NCI-H82 treated with DMSO at 0.1 percent for 48 hours (cell line): Measurements from ENCODE around the gene TOGARAM2.
"Not testable (repeated sequence)": the region's sequence is repeated elsewhere in the genome, so short reads cannot be mapped to it uniquely, and the experiment has no call there.

Experiments
- DNase-seq: peaks from one replicate; lab custom pipeline; 2025; ENCODE audit not compliant: unreplicated experiment; lab: John Stamatoyannopoulos, UW

TOGARAM2 gene

DNA sequence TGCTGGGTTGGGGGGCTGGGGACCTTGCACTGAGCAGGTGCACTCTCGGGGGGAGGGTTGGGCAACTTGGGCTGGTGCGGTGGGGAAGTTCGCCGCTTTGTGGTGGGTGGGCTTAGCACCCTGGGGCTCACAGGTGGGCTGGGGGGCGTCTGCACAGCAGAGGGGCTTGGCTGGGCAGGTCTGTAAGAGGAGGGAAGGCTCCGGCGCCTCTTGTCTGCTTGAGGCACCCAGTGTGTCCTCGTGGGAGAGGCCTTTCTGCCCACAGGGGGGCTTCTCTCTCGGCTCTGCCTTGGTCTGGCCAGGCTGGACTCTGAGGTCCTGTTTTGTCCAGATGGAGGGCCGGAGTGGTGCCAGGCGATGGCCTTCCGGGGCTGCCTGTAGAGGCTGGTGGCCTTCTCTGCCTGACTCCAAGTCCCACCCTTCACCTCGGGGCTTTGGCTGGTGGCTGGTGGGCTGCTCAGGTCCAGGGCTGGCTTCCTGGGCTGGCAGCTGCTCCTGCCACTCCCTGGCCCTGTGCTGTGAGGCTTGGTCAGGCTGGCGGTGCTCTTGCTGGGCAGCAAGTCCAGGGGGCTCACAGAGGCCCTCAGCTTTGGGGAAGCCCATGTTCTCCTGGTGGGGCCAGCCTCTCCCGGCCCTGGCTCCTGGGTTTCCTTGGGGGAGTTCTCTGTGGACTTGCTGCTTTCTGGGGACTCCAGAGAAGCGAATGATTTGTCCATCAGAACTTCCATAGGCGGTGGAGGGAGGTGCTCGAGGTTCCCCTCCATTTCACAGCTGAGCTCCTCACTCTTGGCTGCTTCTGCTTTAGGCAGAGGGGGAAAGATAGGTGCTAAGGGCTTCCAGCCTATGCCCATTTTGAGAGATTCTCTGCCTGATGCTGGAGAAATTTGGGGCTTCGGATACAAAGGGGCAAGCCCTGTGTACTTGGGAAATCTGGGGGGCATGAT is 90.2 kb downstream of the TOGARAM2 start:
- DNase-seq = no peak

GRCh38 chr2:29072251-29072650 is 91.2 kb downstream of the TOGARAM2 start:
- no peak for DNase-seq

GRCh38 chr2:29072971-29073725 is 92.0 kb downstream of the TOGARAM2 start:
- no peak for DNase-seq

DNA sequence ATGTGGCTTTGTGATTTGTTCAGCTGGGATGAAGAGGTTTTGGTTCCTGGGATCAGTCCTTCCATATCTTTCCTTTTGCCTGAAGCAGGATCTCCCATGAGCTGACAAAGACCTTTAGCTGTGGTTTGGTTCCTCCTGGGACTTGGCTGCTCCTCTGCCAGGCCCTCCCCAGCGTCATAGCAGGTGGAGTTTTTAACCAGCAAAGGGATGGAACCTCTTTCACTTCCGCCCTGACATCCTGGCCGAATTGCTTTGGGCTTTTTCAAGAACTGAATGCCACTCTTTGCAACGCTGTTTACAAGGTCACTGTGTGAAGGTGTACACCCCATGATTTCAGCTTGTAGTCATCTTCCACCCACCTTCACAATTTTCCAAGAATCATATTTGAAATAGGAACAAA is 92.8 kb downstream of the TOGARAM2 start:
- DNase-seq = no peak

DNA sequence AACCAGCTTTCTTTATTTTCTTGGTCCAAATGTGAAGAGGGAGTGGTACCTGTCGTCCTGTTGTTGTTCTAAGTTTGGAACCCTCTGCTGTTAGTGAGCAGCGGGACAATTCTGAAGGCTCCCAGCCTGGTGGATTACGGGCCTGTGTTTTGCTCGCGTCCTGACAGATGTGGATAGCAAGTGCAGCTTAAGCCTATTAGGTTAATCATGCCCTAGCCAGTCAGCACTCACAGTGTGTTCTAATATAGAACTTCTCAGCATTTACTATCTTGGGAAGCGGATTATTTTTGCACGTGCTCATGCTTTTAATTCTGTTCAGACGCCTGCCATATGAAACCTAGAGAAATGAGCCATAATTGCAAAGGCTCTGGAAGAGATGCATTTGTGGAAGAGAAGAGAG is 93.3 kb downstream of the TOGARAM2 start, which contains the start of gene PCARE:
Gene PCARE, minus strand, starts transcription at position 113 of the 400 bp plus-strand sequence. CDS start 262 bp downstream, outside the sequence.
- peak; percentile 99 for DNase-seq

- no peak for DNase-seq
Observed at GRCh38 chr2:29075894-29076705, 95.0 kb downstream of the TOGARAM2 start.

GRCh38 chr2:29079887-29080286 is 98.8 kb downstream of the TOGARAM2 start:
- no peak for DNase-seq

GRCh38 chr2:29080886-29081743 is 100.0 kb downstream of the TOGARAM2 start:
- DNase-seq = no peak

DNA sequence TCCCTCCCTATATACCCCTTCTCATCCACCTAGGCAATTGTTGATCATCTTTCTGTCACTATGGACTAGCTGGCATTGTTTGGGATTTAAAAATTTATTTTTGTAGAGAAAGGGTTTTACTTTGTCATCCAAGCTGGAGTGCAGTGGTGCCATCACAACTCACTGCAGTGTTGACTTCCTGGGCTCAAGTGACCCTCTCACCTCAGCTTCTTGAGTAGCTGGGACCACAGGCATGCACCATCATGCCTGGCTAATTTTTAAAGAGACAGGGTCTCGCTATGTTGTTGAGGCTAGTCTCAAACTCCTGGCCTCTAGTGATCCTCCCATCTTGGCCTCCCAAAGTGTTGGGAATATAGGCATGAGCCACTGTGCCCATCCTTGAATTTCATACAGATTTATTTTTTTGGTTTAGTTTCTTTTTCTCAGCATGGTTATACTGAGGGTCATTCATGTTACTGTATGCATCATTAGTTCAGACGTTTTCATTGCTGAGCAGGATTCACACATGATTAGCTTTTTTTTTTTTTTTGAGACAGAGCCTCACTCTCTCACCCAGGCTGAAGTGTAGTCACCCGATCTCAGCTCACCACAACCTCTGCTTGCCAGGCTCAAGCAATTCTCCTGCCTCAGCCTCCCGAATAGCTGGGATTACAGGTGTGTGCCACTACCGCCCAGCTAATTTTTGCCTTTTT is 101.9 kb downstream of the TOGARAM2 start:
- no peak for DNase-seq

DNA sequence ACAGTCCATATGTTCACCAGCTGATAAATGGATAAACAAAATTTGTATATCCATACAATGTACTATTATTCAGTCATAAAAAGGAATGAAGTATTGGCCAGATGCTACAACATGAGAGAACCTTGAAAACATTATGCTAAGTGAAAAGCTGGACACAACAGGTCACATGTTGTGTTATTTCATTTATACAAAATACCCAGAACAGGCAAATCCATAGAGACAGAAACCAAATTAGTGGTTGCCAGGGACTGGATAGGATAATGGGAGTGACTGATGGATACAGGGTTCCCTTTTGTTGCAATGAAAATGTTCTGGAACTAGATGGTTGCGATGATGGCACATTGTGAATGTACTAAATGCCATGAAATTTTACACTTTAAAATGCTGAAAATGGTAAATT is 103.5 kb downstream of the TOGARAM2 start:
- no peak for DNase-seq

- DNase-seq = not testable (repeated sequence)
Observed at GRCh38 chr2:29090311-29090710, 109.2 kb downstream of the TOGARAM2 start.

DNA sequence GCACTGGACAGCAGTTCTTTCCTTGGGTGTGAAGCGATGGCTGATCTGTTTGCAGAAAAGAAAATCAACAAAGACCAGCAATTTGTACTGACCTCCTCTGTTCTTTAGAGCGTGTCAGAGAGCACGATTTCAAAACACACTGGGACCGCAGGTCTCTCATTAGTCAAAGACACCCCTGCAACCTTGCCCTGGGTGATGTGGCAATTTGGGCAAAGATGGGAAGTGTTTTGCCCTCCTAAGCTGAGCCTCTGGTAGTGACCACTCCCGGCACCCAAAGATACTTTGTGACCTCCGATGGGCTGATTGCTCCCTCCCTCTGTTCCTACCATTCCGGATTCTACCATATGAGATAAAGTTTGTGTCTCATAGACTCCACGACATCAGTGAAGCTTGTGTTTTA is 115.9 kb downstream of the TOGARAM2 start:
- no peak for DNase-seq

DNA sequence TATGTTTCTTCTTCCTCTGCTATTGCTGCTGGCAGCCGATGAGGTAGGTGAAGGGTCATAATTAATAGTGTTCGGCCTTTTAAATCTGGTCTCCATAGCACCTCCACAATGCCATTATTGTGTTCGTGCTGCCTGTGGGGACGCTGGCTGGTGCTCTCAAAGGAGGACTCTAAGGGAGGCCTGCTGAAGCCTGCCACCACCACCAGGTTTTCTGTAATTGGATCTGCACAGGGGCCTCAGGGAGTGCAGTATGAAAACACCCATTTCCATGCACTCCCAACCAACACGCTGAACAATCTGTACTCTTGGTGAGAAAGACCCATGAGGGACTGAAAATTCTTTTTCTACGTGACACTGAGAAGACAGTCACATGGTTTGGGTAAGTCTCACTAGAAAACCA is 116.5 kb downstream of the TOGARAM2 start:
- DNase-seq = no peak

DNA sequence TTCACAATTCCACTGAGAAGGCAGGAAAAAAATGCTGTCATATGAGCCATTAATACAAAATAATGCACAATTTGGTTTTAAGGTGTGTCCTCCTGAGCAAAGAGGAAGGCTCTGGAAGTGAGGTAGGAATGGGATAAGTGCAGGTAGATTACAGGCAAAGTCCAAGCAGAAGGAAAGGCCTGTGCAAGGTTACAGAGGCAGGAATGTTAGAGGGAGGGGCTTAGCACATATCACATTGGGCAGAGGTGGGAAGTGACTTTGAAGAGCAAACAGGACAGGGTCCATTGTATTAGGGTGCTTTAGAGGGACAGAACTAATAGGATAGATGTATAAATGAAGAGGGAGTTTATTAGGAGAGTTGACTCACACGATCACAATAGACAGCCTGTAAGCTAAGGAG is 119.5 kb downstream of the TOGARAM2 start:
- DNase-seq = no peak
